HG02852 (cell line): ENCODE results near the gene CHDH.

Experiments
- ATAC-seq: cut with Tn5 transposase; IDR thresholded peaks from one replicate; pipeline ENCODE4 v1.9.1; 2021; ENCODE audit warnings: mild to moderate bottlenecking, moderate library complexity; ENCODE audit not compliant: unreplicated experiment

Gene CHDH

GRCh38 chr3:53856964-53857363, 10.7 kb upstream of the CHDH start:
- no peak for ATAC-seq

- no peak for ATAC-seq
Measured at GRCh38 chr3:53850895-53851294, 4.7 kb upstream of the CHDH start.

GRCh38 chr3:53849916-53850315, 3.7 kb upstream of the CHDH start:
- ATAC-seq: no peak

GRCh38 chr3:53846851-53847155, 584 bp upstream of the CHDH start:
- no peak for ATAC-seq

- no peak for ATAC-seq
Measured at GRCh38 chr3:53845881-53846133, 412 bp downstream of the CHDH start.

GRCh38 chr3:53845103-53845880, 927 bp downstream of the CHDH start:
- peak; percentile 28 for ATAC-seq

GRCh38 chr3:53844262-53845102, 1.7 kb downstream of the CHDH start:
- ATAC-seq: no peak

- no peak for ATAC-seq
Measured at GRCh38 chr3:53843195-53844177, 2.7 kb downstream of the CHDH start.

GRCh38 chr3:53842436-53843194, 3.6 kb downstream of the CHDH start:
- no peak for ATAC-seq

GRCh38 chr3:53841296-53841695, 4.9 kb downstream of the CHDH start:
- ATAC-seq: no peak

GRCh38 chr3:53837331-53837730, 8.9 kb downstream of the CHDH start:
- no peak for ATAC-seq

- ATAC-seq: no peak
Measured at GRCh38 chr3:53836084-53836872, 9.9 kb downstream of the CHDH start.

GRCh38 chr3:53835257-53835656, 11.0 kb downstream of the CHDH start:
- ATAC-seq: no peak

- no peak for ATAC-seq
Measured at GRCh38 chr3:53834429-53835095, 11.7 kb downstream of the CHDH start.

- ATAC-seq: no peak
Measured at GRCh38 chr3:53833700-53834099, 12.5 kb downstream of the CHDH start.

GRCh38 chr3:53833053-53833645, 13.1 kb downstream of the CHDH start:
- no peak for ATAC-seq

- ATAC-seq: no peak
Measured at GRCh38 chr3:53830944-53831343, 15.3 kb downstream of the CHDH start.

GRCh38 chr3:53829605-53830004, 16.6 kb downstream of the CHDH start:
- no peak for ATAC-seq

GRCh38 chr3:53828581-53828980, 17.6 kb downstream of the CHDH start:
- ATAC-seq: no peak
